ENCODE data around the gene NUP62.

DNA sequence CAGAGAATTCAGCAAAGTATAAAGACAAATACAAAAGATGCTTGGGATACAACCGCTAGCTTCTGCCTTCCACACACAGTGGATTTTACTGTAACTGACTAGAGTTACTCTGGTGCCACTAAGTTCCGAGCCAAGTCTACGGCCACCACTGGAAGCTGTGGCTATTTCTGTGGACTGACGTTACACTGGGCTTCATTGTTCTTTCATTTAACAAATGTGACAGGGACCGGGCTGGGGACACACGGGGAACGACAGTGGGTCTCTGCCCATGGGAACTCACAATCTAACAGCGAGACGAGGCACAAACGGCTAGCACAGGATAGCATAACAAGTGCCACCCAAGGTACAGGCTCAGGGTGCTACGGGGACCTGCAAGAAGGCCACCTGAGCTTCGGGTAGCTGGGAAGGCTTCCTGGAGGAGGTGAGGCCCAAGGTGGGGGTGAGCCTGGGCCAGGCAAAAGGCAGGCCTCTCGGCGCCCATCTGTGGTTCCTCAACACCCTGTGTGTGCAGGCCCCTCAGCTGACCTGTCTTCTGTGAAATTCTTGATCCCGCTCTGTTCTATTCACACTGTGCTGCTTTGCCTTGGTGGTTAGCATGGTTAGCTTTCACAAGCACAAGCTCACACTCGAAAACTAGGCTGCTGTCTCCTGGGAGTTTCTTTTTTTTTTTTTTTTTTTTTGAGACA is 22.3 kb downstream of the NUP62 start:
- TF ChIP-seq CTCF (IDR thresholded peaks at IDR 0.05) (no peak), POLR2AphosphoS5 (IDR thresholded peaks at IDR 0.05) (no peak)

Data from prostate gland (tissue), 2 donors.